ENCODE data around the gene RPH3AL. TPM values are rescaled to one million over a fixed set of nuclear protein-coding genes. Genes with fewer than 3 reads are reported as not detected.

RPH3AL gene
- total RNA-seq, 1 donor from 2014 or later, result 6.0 TPM

DNA sequence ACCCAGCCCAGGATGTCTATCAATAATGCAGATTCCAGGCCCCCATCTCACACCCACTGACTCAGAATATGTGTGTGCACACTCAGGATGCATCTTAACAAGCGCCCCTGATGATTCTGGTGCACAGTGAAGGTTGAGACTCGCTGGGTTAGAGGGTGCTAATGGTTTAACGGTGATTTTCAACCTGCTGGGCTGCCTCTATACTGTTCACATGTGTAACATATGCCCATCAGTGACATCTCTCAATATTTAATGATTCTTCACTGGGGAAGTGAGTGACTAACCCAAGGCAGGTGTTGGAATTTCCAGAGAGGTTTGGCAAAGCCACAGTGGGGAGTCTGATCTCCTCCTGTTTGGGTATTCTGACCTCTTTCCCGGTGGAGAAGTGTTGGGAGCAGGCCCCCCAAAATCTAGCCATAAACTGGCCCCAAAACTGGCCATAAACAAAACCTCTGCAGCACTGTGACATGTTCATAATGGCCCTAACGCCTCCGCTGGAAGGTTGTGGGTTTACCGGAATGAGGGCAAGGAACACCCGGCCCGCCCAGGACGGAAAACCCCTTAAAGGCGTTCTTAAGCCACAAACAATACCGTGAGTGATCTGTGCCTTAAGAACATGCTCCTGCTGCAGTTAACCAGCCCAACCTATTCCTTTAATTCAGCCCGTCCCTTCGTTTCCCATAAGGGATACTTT, 167.0 kb downstream of the RPH3AL start:
- POLR2A ChIA-PET, result no interaction called here
- no peak for ATAC-seq (ENCODE audit: low read depth)
- CTCF ChIA-PET, result no interaction called here
- no peak for DNase-seq
- Mint-ChIP-seq H3K9me3 (no peaks in the 10 kb centered on the region), H3K4me3 (no peak overlapping the region), H3K36me3 (ENCODE audit: low read depth) (no peaks in the 10 kb centered on the region), H3K27me3 (peaks cover 34% of the 10 kb centered on the region), H3K27ac (no peak overlapping the region), H3K4me1 (peaks cover 2% of the 10 kb centered on the region)
- intact Hi-C loops (cut with micrococcal nuclease), result no loop called here
- TF ChIP-seq, protein P1, sequence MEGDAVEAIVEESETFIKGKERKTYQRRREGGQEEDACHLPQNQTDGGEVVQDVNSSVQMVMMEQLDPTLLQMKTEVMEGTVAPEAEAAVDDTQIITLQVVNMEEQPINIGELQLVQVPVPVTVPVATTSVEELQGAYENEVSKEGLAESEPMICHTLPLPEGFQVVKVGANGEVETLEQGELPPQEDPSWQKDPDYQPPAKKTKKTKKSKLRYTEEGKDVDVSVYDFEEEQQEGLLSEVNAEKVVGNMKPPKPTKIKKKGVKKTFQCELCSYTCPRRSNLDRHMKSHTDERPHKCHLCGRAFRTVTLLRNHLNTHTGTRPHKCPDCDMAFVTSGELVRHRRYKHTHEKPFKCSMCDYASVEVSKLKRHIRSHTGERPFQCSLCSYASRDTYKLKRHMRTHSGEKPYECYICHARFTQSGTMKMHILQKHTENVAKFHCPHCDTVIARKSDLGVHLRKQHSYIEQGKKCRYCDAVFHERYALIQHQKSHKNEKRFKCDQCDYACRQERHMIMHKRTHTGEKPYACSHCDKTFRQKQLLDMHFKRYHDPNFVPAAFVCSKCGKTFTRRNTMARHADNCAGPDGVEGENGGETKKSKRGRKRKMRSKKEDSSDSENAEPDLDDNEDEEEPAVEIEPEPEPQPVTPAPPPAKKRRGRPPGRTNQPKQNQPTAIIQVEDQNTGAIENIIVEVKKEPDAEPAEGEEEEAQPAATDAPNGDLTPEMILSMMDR (IDR thresholded peaks at IDR 0.05), result no peak

DNA sequence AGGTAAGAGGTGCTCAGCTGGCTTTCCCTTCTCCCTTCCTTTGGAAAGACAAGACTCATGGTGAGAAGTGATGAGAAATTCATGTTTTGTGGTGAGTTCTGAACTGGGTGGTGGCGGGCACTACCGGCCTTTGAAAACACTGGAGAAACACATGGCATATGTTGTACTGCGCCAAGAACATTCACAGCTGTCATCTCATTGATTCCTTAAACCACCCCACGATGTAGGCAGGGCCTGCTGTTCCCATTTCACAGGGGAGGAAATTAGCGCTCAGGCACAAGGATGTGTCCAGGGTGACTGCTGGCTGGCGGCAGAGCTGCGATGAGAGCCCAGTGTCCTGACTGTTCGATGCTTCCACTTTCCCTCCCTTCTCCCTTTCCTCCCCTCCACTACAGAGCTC, 169.6 kb downstream of the RPH3AL start:
- Mint-ChIP-seq H3K36me3 (ENCODE audit: low read depth) (no peaks in the 10 kb centered on the region), H3K4me3 (no peak overlapping the region), H3K9me3 (no peaks in the 10 kb centered on the region), H3K27me3 (peaks cover 44% of the 10 kb centered on the region), H3K27ac (no peak overlapping the region), H3K4me1 (peaks cover 2% of the 10 kb centered on the region)
- intact Hi-C loops (cut with micrococcal nuclease), result no loop called here
- ChIA-PET POLR2A (no interaction called here), CTCF (no interaction called here)
- no peak for DNase-seq
- TF ChIP-seq, protein P1 (IDR thresholded peaks at IDR 0.05), result no peak
- ATAC-seq (ENCODE audit: low read depth), result no peak

DNA sequence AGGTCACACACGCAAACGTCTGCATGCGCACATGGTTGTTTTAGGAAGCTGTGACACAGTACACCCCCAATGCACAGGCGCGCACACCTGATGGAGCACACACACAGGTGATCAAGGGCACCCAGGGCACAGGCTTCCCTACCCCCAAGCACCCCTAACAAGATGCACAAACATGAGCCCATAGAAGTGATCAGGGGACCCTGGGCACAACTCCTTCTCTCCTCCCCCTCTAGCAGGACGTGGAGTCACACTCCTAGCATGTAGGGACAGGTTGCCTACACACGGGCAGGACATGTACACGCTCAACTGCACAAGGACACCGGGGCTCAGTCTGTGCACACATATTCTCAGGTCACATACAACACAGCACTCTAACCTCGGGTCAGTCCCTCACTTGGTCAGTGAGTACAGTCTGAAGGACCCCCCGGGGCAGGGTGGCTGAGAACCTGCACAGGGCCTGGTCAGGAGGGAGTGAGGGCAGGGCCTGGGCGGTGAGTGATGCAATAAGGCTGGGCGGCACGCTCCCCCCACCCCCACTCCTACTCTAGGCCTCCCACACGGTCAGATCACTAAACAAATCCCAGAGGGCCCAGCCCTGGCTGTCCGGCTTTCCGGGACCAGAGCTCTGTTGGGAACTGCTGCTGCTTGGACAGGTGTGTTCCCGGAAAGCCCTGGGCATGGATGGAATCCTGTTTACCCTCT, 170.4 kb downstream of the RPH3AL start:
- TF ChIP-seq, protein P1 (IDR thresholded peaks at IDR 0.05), result no peak
- ATAC-seq (ENCODE audit: low read depth) (no peak), DNase-seq (no peak)
- intact Hi-C loops (cut with micrococcal nuclease), result no loop called here
- Mint-ChIP-seq H3K27me3 (peaks cover 45% of the 10 kb centered on the region), H3K4me3 (peak overlapping the region; percentile 42), H3K27ac (no peak overlapping the region), H3K36me3 (ENCODE audit: low read depth) (no peaks in the 10 kb centered on the region), H3K4me1 (peaks cover 2% of the 10 kb centered on the region), H3K9me3 (no peaks in the 10 kb centered on the region)
- ChIA-PET CTCF (no interaction called here), POLR2A (no interaction called here)

DNA sequence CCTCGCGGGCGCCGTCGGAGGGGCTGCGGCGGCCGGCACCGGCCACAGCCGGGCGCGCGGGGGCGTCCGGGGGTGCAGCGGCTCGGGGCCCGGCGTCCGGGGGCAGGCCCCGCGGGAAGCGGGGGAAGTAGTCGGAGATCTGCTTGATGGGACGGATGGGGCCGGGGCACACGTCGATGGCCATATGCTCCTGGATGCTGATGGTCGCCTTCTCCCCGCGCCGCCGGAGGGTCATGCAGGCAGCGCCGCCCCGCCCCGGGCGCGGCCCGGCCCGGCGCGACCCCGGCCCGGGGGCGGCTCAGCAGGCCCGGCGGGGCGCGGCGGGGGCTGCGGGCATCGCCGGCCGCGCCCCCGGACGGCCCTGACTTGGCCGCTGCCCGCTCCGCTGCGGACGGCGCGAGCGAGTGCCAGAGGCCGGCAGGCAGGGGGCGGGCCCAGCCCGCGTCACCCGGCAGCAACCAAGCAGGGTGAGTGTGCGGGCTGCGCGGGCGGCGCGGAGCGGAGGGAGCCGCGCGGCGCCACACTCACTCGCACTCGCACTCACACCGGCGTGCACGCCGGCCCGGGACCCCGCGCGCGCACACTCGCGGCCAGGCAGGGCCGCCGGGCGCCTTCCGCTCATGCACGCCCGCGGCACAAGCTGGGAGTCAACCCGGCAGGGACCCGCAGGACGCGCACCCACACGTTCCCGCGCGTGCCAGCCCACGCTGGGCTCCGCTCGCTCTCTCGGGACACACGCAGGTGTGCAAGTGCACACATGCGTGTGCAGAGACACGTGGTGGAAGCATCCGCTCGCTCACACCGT, 171.2 kb downstream of the RPH3AL start, which contains the start of gene DOC2B:
TSS of gene DOC2B (minus strand) at position 406 of the 805 bp plus-strand sequence. CDS start at position 235, 171 bp downstream.
- Mint-ChIP-seq H3K4me3 (peak within 1 kb of the TSS; percentile 42), H3K36me3 (ENCODE audit: low read depth) (no peaks in the 10 kb centered on the region), H3K27ac (no peak within 1 kb of the TSS), H3K9me3 (no peaks in the 10 kb centered on the region), H3K4me1 (peaks cover 2% of the 10 kb centered on the region), H3K27me3 (peaks cover 43% of the 10 kb centered on the region)
- ATAC-seq (ENCODE audit: low read depth) (no peak), DNase-seq (no peak)
- TF ChIP-seq, protein P1 (IDR thresholded peaks at IDR 0.05), result no peak
- intact Hi-C loops (cut with micrococcal nuclease), result no loop called here
- CTCF ChIA-PET, result no interaction called here
- POLR2A ChIA-PET, result no interaction called here

Data from activated B cell treated with CpG ODN at 0.5 μM for 24 hours (primary cell).